ENCODE results near the gene CRBN.

- TF ChIP-seq EZH2 (IDR thresholded peaks at IDR 0.05; ENCODE audit: insufficient read depth, poor library complexity, severe bottlenecking) (no peak), EZH2phosphoT487 (IDR thresholded peaks at IDR 0.05; ENCODE audit: insufficient read depth, low read depth) (no peak)
Observed at GRCh38 chr3:3137526-3137925, 42.0 kb downstream of the CRBN start.
